K562 treated with DMSO at 1 percent for 12 hours (cell line): ENCODE results near the gene SLC9B2. TPM values are rescaled to one million over a fixed set of nuclear protein-coding genes. Genes with fewer than 3 reads are reported as not detected.

Experiments
- total RNA-seq: library from RNA; unstranded; fragments of 300-600 nt; gene quantifications from 2 replicates; pipeline ENCODE4 v1.2.3, GENCODE V29; 2022; ENCODE audit not compliant: insufficient read depth

The SLC9B2 gene
- 1.8 and 11.9 TPM in 2 replicates for total RNA-seq

GRCh38 chr4:103076747-103077347, at the start of gene SLC9B2:
SLC9B2 (minus strand) TSS chr4:103076761; CDS start chr4:103067550, 9,211 bp downstream.

GRCh38 chr4:103099691-103100392, 23.3 kb upstream of the SLC9B2 start, which contains the start of gene BDH2:
BDH2 (minus strand) TSS chr4:103099834; CDS start chr4:103096254, 3,580 bp downstream.

GRCh38 chr4:103019308-103020124, 57.0 kb downstream of the SLC9B2 start, which contains the start of gene SLC9B1:
SLC9B1 (minus strand) TSS chr4:103019705; CDS start chr4:102991711, 27,994 bp downstream.

Other genes with a start within 250 kb of the SLC9B2 start
- gene UBE2D3, start 249.2 kb downstream of the SLC9B2 start, total RNA-seq: 109 and 199 TPM in 2 replicates
- 33.2 and 49.2 TPM in 2 replicates for gene CISD2, start 207.8 kb downstream of the SLC9B2 start, total RNA-seq
- not detected in 2 replicates for gene SLC9B1, start 57.1 kb downstream of the SLC9B2 start, total RNA-seq
- gene BDH2, start 23.1 kb upstream of the SLC9B2 start, total RNA-seq: 4.6 and 13.7 TPM in 2 replicates
- 5.1 and 22.4 TPM in 2 replicates for gene CENPE, start 121.6 kb upstream of the SLC9B2 start, total RNA-seq